SW480 (cell line): ENCODE data around the gene DNAH6.
A peak's percentile ranks its signal among the peaks of the same experiment; 100 is the strongest.
"Not testable (repeated sequence)": the region's sequence is repeated elsewhere in the genome, so short reads cannot be mapped to it uniquely, and the experiment has no call there.

Experiments used
- DNase-seq: peaks from one replicate; pipeline ENCODE4 v3.0.0-alpha.2; 2016; ENCODE audit warnings: low spot score

The DNAH6 gene

DNA sequence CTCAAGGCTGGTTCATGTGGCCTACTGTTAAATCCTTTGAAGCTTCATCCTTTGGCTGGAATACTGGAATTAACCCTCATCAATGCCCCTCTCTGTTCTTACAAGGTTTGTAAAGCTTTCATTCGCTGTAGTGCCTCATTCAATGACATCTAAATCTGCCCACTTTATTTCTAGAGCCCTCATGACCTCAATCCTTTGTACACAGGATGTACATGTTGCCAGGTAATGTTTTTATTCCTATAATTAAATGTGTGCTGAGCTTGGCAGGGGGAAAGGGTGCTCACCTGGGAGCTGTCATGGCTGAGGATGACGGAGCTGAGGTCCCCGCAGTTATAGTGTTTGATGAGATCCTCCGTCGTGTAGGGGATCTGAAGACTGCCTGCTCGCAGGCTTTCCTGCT lies 325.3 kb downstream of the DNAH6 start:
- no peak for DNase-seq

DNA sequence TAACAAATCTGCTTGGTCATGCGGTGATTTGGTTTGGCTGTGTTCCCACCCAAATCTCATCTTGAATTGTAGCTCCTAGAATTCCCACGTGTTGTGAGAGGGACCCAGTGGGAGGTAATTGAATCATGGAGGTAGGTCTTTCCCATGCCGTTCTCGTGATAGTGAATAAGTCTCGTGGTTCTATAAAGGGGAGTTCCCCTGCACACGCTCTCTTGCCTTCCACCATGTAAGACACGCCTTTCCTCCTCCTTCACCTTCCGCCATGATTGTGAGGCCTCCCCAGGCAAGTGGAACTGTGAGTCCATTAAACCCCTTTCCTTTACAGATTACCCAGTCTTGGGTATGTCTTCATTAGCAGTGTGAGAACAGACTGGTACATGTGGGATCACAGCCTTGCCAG lies 327.8 kb downstream of the DNAH6 start:
- no peak for DNase-seq

DNA sequence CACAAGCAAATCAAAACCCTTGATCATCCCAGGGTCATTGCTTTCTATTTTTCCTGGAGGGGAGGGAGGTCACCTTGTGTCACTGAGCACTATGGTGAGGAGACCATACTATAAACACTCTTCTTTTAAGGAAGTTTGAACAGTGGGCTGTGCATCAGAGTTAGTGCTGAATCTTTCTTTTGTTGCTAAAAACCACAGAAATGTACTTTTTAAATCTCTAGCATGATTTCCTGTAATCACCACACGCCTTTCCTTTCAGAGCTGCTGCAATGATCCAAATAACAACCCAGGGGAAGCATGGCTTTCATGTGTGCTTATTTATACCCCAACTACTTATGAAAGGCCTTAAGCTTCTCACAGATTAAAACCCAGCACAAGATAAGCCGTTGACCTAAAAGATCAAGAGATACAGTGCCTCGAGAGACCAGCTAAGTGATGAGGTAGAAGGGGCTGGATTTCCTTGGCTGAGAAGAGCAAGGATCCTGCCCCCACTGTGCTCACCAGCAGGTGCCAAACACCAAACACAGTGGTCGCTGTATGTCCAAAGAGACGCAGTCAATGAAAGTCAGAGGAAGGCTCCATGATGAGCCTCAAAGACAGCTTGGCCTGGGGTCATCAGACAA lies 329.9 kb downstream of the DNAH6 start:
- DNase-seq, result no peak

DNA sequence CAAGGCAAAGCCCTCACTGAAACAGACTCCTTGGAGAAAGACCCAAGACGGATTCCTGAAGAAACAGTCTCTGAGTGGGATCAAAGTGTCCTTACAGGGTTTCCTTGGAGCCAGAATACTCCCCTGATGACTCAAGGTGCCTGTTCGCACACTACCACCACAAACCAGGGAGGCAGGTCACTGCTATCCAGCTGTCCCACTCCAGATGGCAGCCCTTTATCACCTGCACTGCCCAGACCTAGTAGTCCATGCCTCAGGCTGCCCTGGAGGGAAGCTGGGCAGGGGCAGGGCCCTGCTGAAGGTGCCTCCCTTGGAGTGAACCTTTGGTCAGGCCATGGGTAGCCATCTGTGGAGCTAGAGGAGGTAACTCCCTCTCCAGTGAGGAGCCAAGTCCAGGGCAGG lies 330.4 kb downstream of the DNAH6 start:
- DNase-seq, result no peak

DNA sequence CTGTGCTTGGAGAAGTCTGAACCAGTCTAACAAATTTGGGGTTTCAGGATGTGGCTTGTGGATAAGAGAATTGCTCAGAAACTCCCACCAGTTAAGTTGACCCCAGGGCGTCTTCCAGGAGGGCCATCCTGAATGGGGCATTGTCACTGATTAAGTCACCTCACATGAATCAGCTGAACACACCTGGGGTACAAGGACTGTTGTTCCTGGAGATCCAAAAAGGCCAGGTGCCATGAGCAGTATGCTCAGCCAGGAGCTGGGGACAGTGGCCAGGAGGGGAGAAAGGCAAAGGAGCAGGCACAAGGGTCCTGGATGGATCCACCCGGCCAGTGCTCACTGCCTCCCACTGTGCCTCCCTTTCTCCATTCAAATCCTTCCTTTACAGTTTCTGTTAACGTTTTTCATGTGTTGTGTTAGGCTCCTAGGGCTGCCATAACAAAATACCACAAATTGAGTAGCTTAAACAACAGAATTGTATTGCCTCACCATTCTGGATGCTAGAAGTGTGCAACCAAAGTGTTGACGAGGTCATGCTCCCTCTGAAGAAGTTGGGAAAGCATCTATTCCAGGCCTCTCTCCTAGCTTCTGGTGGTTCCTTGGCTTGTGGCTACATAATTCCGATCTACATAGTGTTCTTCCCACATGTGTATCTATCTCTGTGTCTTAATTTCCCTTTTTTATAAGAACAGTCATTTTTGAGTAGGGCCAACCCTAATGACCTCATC lies 331.2 kb downstream of the DNAH6 start:
- DNase-seq, result no peak

DNA sequence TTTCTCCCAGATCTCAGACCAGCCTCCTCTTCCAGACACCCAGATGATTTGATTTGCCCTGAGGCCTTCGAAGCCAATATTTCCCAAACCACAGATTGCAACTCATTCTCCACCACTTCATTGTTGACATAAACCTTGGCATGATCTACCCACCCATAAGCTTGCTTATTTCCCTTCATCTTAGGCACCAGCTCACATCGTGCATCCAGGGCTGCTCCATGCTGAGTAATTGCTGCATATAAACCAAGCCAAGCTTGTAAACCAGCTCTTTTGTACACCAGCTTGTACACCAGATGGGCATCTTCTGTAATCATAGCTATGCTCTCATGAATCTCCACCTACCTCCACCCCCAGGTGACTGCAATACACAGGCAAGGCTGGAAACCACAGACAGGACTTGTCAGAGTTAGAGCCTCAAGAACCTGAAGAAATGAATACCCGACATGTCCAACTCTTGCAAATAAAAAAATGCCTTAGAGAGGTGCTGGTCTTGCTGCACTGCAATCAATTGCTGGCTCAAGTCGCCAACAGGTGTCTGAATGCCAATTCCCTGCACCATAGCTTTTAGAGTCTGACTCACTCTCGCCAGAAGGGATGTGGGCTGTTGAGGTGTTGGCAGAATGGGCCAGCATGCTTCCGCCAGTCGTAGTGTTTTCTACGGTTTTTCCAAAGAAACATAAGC lies 333.1 kb downstream of the DNAH6 start:
- DNase-seq, result no peak

DNA sequence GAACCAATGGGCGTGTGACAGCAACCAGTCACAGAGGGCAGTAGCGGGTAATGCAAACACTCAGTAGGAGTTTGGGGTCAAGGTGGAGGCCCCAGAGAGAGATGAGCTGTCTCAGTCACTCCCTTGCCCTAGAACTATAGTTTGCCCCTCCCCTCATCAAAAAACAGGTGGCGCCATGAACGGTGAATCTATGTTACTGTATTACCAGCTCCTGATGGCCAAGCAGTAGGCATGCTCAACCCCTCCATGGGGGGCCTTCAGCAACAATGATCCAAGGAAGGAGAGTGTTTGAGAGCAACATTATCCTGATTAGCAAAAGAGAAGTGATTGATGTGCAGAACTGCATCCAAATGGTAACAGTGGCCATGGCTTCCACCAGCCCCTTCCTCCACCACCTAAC lies 334.2 kb downstream of the DNAH6 start:
- DNase-seq, result no peak

DNA sequence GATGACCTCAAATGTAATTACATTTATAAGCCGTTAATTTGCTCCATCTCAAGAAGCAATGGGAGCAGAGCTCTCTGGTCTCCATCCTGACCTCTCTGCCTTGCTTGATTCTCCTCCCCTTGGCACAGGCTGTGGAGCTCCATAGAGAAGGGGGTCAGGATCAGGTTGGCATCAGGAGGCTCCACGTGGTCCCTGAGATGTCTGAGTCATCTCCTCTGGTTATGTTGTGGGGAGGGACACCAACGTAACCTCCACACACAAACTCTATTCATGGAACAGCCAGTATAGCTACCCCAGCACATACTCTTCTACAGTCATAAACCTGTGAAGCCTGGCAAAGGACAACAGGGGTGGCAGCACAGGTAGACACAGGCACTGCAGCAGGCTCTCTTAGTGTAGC lies 335.6 kb downstream of the DNAH6 start:
- no peak for DNase-seq

DNA sequence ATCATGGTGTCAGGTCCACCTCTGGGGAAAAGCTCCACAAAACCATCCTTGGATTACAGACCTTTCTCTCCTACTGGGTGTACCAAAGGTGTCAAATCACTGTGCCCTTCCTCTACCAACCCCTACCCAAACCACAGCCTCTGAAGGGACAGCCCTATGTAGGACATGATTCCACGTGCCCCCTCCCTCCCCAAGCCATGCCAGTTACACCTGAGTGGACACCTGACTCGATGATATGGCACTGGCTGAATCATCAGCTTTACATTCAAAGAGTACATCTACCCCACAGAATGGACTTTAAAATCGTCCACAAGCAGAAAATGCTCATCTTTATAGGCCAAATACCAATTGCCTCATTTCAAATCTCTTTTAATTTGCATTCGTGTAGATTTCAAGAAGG lies 338.6 kb downstream of the DNAH6 start:
- DNase-seq, result no peak

DNA sequence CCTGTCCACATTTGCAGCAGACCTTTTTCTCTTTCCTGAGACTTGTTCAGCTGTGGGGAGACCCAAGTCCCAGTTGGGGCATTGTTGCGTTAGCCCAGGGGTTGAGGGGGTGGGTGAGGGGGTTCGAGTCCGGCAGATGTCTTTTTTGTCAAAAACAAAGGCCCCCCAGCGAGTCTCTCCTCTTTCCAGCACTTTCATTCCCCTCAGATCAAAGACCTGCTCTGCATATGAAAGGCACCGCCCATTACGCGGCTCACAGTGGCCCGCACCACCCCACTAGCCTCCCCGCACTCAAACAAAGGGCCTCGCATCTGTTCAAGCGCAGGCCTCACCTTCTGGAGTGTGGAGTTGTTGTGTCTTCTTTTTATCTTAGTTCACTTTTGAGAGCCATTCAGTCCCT lies 339.4 kb downstream of the DNAH6 start:
- DNase-seq, result no peak

DNA sequence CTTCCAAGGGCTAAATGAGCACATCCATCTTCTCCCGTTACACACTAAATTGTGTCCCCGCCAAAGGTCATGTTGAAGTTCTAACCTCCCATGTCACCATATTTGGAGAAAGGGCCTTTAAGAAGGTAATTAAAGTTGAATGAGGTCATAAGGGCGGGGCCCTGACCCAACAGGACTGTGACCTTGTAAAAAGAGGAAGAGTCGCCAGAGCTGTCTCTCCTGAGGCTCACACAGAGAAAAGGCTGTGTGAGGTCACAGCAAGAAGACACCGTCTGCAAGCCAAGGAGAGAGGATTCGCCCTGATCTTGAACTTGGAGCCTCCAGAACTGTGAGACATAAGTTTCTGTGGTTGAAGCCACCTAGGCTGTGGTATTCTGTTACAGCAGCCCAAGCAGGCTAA lies 340.5 kb downstream of the DNAH6 start:
- DNase-seq, result no peak

DNA sequence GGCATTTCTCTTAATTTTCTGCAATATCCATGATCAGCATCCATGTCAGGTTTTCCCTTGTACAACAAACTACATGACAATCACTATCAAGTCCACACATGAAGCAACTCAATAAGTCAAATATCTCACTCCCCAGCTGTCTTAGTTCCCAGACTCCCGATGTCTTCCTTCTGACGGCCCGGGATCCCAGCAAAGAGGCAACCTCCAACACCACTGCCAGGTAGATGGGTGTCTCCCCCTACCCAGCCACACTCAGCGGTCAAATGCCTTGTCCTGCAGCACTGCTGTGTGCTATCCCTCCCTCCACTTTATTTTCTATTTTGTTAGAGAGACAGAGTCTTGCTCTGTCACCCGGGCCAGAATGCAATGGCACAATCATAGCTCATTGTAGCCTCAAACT lies 341.3 kb downstream of the DNAH6 start:
- no peak for DNase-seq

DNA sequence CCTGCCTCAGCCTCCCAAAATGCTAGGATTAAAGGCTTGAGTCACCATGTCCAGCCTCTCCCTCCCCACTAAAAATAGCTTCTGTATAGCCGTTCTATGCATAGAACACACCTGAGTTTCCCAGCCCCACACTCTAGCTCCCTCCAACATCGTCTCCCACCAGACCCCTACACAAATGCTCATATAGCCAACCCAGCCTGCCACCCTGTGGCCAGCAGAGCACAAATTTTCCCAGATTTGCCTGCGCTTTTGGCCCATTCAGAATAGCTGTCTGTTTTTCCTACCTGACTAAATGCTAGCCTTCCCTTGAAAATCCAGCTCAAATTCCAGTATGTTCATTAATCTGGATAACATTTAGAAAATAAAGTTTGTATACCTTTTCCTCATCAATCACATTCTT lies 341.8 kb downstream of the DNAH6 start:
- no peak for DNase-seq

DNA sequence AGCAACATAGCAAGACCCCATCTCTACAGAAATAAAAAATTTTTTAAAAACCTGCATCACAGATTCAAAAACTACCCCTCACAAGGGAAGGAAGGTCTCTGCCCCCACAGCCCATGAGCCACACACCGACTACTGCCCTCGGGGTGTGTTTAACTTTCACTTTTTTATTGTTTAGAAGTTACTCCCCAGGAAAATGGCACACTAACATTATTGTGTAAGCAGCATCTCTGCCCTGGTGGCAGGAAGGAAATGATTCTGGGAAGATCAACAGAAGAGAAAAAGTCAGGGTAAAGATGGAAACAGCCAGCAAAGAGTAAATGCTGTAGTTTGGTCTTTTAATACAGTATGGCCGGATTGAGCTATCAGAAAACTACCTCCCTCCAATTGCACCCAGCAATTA lies 342.6 kb downstream of the DNAH6 start:
- no peak for DNase-seq

DNA sequence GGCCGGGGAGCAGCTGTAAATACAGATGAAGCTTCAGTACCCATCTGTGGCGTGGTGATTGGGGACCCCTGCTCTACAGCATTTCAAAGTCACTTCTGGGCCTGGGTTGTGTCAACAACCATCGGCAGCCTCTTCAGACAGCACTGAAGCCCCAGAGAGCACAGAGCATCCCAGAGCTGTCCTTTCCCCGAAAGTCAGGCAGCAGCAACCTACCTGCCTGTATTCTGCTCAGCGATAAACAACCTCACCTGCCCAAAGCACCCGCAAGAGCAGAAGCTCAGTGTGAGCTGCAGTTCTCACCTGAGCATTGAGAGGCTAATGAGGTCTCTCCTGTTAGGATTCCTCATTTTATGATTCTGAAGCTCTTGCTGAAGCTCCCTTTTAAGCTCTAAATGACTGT lies 345.2 kb downstream of the DNAH6 start:
- DNase-seq, result no peak

DNA sequence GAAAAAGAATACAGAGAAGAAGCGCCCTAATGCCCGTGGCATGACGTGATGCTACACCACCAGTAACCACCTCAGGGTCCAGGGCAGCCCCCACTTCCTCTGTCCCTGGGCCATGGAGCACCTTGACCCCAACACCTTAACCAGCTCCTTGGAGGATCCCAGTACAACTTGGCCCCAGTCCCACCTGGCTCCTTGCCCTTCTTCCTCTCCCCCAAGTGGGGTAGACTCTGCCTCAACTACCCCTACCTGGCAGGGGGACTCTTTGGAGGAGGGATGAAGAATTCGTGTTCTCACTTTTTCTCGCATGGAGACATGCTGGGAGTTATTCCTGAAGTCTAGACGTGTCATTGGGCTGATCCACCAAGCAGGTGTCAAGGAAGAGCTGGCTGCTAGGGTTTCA lies 345.7 kb downstream of the DNAH6 start:
- no peak for DNase-seq

DNA sequence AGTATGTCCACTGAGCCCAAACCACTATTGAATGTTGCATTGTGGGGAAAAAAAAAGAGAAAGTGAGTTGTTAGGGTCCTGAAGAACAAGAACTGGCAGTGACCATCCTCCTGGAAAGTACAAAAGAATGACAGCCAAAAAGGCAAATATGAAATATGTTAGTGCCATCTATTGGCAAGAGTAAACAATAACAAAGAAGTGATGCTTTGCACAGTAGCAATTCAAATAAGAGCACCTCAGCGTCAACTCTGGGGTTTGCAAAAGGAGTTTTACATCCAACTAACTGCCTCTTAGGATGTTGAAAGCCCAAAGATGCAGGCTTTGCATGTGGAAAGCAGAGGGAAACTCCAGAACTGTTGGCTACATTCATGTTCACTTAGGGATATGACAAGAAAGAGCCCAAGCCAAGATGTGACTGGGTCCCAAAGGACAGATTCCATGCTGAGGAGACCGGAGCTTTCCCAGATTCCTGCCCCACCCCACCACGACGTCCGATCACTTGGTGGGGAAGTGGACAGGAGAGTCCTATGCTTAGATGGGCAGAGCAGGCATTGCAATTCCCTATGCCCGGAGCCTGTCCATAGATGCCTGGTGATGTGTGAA lies 349.0 kb downstream of the DNAH6 start:
- peak; percentile 63 for DNase-seq

DNA sequence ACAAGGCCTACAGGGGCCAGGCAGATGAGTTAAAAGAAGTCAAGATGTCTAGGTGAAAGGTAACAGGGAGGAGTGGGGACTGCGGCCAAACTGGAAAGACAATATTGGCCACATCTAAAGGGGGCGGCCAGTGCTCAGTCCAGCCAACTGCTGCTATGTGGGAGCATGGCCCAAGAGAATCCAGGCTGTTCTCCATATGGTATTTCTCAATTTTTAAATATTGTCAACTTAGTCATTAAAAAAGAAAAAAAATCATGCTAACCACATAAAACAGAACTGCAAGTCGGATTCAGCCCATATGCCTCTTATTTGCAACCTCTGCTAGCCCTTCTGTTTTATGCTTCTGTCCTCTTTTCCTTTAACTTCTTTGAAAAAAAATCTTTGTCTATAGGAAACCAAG lies 349.8 kb downstream of the DNAH6 start:
- DNase-seq, result no peak

DNA sequence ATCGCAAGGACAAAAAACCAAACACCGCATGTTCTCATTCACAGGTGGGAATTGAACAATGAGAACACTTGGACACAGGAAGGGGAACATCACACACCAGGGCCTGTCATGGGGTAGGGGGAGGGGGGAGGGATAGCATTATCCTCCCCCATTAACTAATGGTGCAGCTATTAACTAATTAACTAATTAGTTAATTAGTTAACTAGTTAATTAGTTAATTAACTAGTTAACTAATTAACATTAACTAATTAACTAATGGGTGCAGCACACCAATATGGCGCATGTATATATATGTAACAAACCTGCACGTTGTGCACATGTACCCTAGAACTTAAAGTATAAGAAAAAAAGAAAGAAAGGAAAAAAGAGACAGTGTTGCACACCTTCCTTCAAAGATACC lies 352.0 kb downstream of the DNAH6 start:
- not testable (repeated sequence) for DNase-seq
